K562 (cell line): ENCODE measurements around the gene KNL1. TPM values are rescaled to one million over a fixed set of nuclear protein-coding genes. Genes with fewer than 3 reads are reported as not detected.

ENCODE experiments used
- CC2D1A ChIP-seq: fragments of 450-650 bp; IDR thresholded peaks from 2 replicates; pipeline ENCODE4 v1.6.1; 2017; ENCODE audit warnings: mild to moderate bottlenecking
- CCAR2 ChIP-seq: fragments of 200-400 bp; formaldehyde crosslinking; IDR thresholded peaks from 2 replicates; pipeline ENCODE4 v1.6.1; 2017; ENCODE audit warnings: mild to moderate bottlenecking, low read depth, low read length
- CGGBP1 ChIP-seq: fragments of 250-450 bp; sonication (Bioruptor Pico); IDR thresholded peaks from 2 replicates; pipeline ENCODE4 v1.9.0; 2021; ENCODE audit warnings: mild to moderate bottlenecking
- E2F3 ChIP-seq: fragments of 250-450 bp; sonication (Bioruptor Pico); IDR thresholded peaks from 2 replicates; pipeline ENCODE4 v1.4.0; 2020; ENCODE audit warnings: mild to moderate bottlenecking
- HINFP ChIP-seq: fragments of 450-650 bp; conservative IDR thresholded peaks from 2 replicates; pipeline ENCODE4 v1.6.1; 2016; ENCODE audit warnings: missing genetic modification characterization, low read depth, mild to moderate bottlenecking, control low read depth, missing compliant biosample characterization
- HNRNPL ChIP-seq: fragments of 200-400 bp; formaldehyde crosslinking; IDR thresholded peaks from 2 replicates; pipeline ENCODE4 v1.6.1; 2017; ENCODE audit warnings: low read depth, mild to moderate bottlenecking, low read length
- HNRNPLL ChIP-seq: fragments of 200-400 bp; formaldehyde crosslinking; IDR thresholded peaks from 2 replicates; pipeline ENCODE4 v1.6.1; 2017; ENCODE audit warnings: low read length, low read depth, mild to moderate bottlenecking; ENCODE audit not compliant: poor library complexity, severe bottlenecking
- HSF4 ChIP-seq: fragments of 250-450 bp; sonication (Bioruptor Pico); IDR thresholded peaks from 2 replicates; pipeline ENCODE4 v2.1.2; 2022; ENCODE audit warnings: mild to moderate bottlenecking, moderate library complexity, borderline replicate concordance
- JUN ChIP-seq, 2 experiments: sonication (generic) in 1 of 2; formaldehyde crosslinking in 1 of 2; IDR thresholded peaks; 2 replicates each; pipeline versions ENCODE4 v1.6.1 to v1.8.0; 2012 to 2022; ENCODE audit warnings: borderline replicate concordance in 2 of 2, mild to moderate bottlenecking in 2 of 2, improper control_type of control experiment in 1 of 2, low read depth in 1 of 2, low read length in 1 of 2, missing genetic modification reagents in 1 of 2
- KAT8 ChIP-seq: fragments of 450-650 bp; IDR thresholded peaks from 2 replicates; pipeline ENCODE4 v1.6.1; 2016; ENCODE audit warnings: low read depth, mild to moderate bottlenecking
- KDM5B ChIP-seq: fragments of 200-600 bp; sonication (generic); IDR thresholded peaks from 2 replicates; pipeline ENCODE4 v1.6.1; 2012; ENCODE audit warnings: low read depth, mild to moderate bottlenecking, moderate library complexity, low read length, control low read depth, inconsistent platforms; ENCODE audit not compliant: insufficient replicate concordance
- MBD2 ChIP-seq: sonication (generic); IDR thresholded peaks from 2 replicates; pipeline ENCODE4 v1.6.1; 2016; ENCODE audit warnings: low read depth, borderline replicate concordance
- NCOR1 ChIP-seq: fragments of 450-650 bp; IDR thresholded peaks from 2 replicates; pipeline ENCODE4 v1.6.1; 2016; ENCODE audit warnings: mild to moderate bottlenecking, moderate library complexity
- NEUROD1 ChIP-seq: fragments of 150-350 bp; IDR thresholded peaks from 2 replicates; pipeline ENCODE4 v1.6.1; 2014; ENCODE audit warnings: borderline replicate concordance, low read length, low read depth; ENCODE audit not compliant: partially characterized antibody
- NFIC ChIP-seq: fragments of 450-650 bp; IDR thresholded peaks from 2 replicates; pipeline ENCODE4 v1.6.1; 2017; ENCODE audit warnings: mild to moderate bottlenecking, inconsistent platforms
- PHF20 ChIP-seq: fragments of 450-650 bp; IDR thresholded peaks from 2 replicates; pipeline ENCODE4 v1.6.1; 2018; ENCODE audit not compliant: partially characterized antibody
- POLR2H ChIP-seq: IDR thresholded peaks from 2 replicates; pipeline ENCODE4 v1.6.1; 2016; ENCODE audit warnings: missing genetic modification characterization, low read depth, mild to moderate bottlenecking, control low read depth, missing compliant biosample characterization, moderate library complexity
- SMARCC2 ChIP-seq: fragments of 450-650 bp; IDR thresholded peaks from 2 replicates; pipeline ENCODE4 v1.6.1; 2017; ENCODE audit warnings: antibody characterized with exemption, moderate library complexity, mild to moderate bottlenecking, low read depth
- SPI1 ChIP-seq: IDR thresholded peaks from 2 replicates; pipeline ENCODE4 v1.6.1; 2011; ENCODE audit warnings: low read depth, low read length, control low read depth, borderline replicate concordance
- SRSF1 ChIP-seq: fragments of 200-400 bp; formaldehyde crosslinking; IDR thresholded peaks from 2 replicates; pipeline ENCODE4 v1.6.1; 2017; ENCODE audit warnings: mild to moderate bottlenecking, low read depth, low read length, moderate library complexity
- STAG1 ChIP-seq: sonication (generic); formaldehyde crosslinking; IDR thresholded peaks from 2 replicates; pipeline ENCODE4 v1.5.0; 2020; ENCODE audit warnings: missing genetic modification reagents, borderline replicate concordance
- UBTF ChIP-seq, 2 experiments: IDR thresholded peaks; 2 replicates each; pipeline ENCODE4 v1.6.1; 2012; ENCODE audit warnings: improper control_type of control experiment in 2 of 2, low read depth in 2 of 2, low read length in 2 of 2, borderline replicate concordance in 1 of 2
- WHSC1 ChIP-seq: IDR thresholded peaks from one replicate; pipeline ENCODE4 v1.6.1; 2012; ENCODE audit warnings: low read length, control low read depth, inconsistent platforms
- ZNF707 ChIP-seq: fragments of 250-450 bp; sonication (Bioruptor Pico); conservative IDR thresholded peaks from 2 replicates; pipeline ENCODE4 v1.8.0; 2022; ENCODE audit warnings: inconsistent platforms, mild to moderate bottlenecking, moderate library complexity
- polyA plus RNA-seq, 8 experiments: library from polyadenylated mRNA; depleted of rRNA in 4 of 8; stranded (reverse) in 5 of 8; unstranded in 3 of 8; fragments of >200 nt; fragmentation: Nextera tagmentation in 2 of 8; fragmentation: Illumina TruSeq in 1 of 8; extraction: Ambion mirVana in 2 of 8; extraction: Trizol in 1 of 8; gene quantifications; 2 replicates each; pipeline versions ENCODE4 v1.2.1 to v1.2.3, GENCODE V29; 2011 to 2014; ENCODE audit warnings: inconsistent platforms in 1 of 8, missing spikeins in 1 of 8
- total RNA-seq, 7 experiments: library from RNA; depleted of rRNA in 6 of 7; stranded (reverse); fragments of >200 nt in 6 of 7; fragmentation: Illumina TruSeq in 2 of 7; extraction: Trizol in 2 of 7; gene quantifications; 2 replicates each; pipeline versions ENCODE4 v1.2.1 to v1.2.3, GENCODE V29; 2011 to 2021; ENCODE audit warnings: low replicate concordance in 1 of 7

Gene KNL1
- total and polyA plus RNA-seq, 9 of the 15 experiments (the other 6 are each of a cell fraction or from before 2014, with no cell fraction given), result 14.5 to 65.4 (median 34.6) TPM

DNA sequence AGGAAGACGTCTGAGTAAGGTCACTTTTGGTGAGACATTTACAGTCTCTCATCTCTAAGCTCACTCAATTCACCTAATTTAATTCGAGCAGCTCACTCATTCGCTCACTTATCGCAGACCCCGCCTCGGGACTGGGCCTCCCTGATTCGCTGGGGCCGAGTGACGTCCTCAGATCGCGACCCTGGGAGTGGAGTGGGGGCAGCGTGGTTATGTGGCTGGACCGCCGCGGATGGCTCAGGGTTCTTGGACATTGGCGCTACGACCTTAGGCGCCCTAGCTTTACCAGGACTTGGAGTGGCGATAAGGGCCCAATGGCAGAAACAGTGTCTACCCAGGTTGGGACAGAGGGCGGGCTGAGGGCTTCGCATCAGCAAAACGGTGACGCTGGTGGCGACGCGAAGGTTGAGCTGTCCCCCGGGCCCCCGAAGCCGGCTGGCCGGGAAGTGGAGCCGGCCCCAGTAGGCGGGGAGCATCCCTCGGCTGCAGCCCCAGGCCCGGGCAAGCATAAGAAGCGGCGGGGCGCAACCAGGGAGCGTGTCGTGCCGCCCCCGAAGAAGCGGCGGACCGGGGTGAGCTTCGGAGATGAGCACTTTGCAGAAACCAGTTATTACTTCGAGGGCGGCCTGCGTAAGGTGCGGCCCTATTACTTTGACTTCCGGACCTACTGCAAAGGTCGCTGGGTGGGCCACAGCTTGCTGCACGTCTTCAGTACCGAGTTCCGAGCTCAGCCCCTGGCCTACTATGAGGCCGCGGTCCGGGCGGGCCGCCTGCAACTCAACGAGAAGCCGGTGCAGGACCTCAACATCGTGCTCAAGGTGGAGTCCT lies 24.7 kb upstream of the KNL1 start, which contains the start of gene RPUSD2 (continued):
- TF ChIP-seq HSF4, result no peak
- no peak for TF ChIP-seq HINFP (tag)
- peak; percentile 54 for TF ChIP-seq HNRNPLL
- TF ChIP-seq E2F3 (CRISPR knock-in tag), result 0 out of 2 replicates have a peak, but pooled peaks have one; percentile 8
- peak; percentile 75 for TF ChIP-seq CC2D1A
- TF ChIP-seq MBD2, result peak; percentile 75; the same call in 1 of the 2 replicates
- no peak for TF ChIP-seq KAT8
- no peak for TF ChIP-seq WHSC1
- no peak for TF ChIP-seq CGGBP1 (CRISPR knock-in tag)
- no peak for TF ChIP-seq CCAR2
- no peak for TF ChIP-seq STAG1 (CRISPR knock-in tag)
- peak; percentile 47 for TF ChIP-seq NEUROD1
- TF ChIP-seq SRSF1, result no peak
- 0 out of 2 replicates have a peak, but pooled peaks have one; percentile 21 for TF ChIP-seq ZNF707 (CRISPR knock-in tag)
- no peak for TF ChIP-seq NFIC
- TF ChIP-seq HNRNPL, result no peak
- TF ChIP-seq JUN (IDR thresholded peaks at IDR 0.05; ENCODE audit: borderline replicate concordance, low read depth, low read length), result peak; percentile 50; the same call in 1 of the 2 replicates
- TF ChIP-seq JUN (CRISPR knock-in tag; IDR thresholded peaks at IDR 0.05; ENCODE audit: borderline replicate concordance), result no peak
- TF ChIP-seq NCOR1, result no peak
- peak; percentile 79 for TF ChIP-seq KDM5B
- 0 out of 4 replicates have a peak, but pooled peaks of 1 of the 2 experiments have one; percentile 34 for TF ChIP-seq UBTF (IDR thresholded peaks at IDR 0.05; ENCODE audit: borderline replicate concordance in 1 of 2, low read depth in 2 of 2, low read length in 2 of 2)
- peak; percentile 96 for TF ChIP-seq PHF20
- 0 out of 2 replicates have a peak, but pooled peaks have one; percentile 36 for TF ChIP-seq POLR2H (tag)
- TF ChIP-seq SPI1, result no peak
- no peak for TF ChIP-seq SMARCC2
